Liver (tissue), 9 donors: Measurements from ENCODE around the gene ACIN1. TPM values are rescaled to one million over a fixed set of nuclear protein-coding genes. Genes with fewer than 3 reads are reported as not detected.
A peak's percentile ranks its signal among the peaks of the same experiment; 100 is the strongest.

Experiments used
- DNase-seq: peaks from one replicate; pipeline ENCODE4 v3.0.0-alpha.2; 2017; ENCODE audit warnings: low spot score
- H3K27ac ChIP-seq, 2 donors: one replicate each; pipeline ENCODE4 v1.7.0; 2013; ENCODE audit warnings: inconsistent platforms in 2 of 2, low read length in 2 of 2, control low read depth in 1 of 2, low read depth in 1 of 2, mild to moderate bottlenecking in 1 of 2
- H3K27me3 ChIP-seq, 4 donors: one replicate each; pipeline versions ENCODE4 v1.6.1 to v1.7.0; 2013; ENCODE audit warnings: low read length in 3 of 4, inconsistent platforms in 1 of 4, mild to moderate bottlenecking in 1 of 4, moderate library complexity in 1 of 4; ENCODE audit not compliant: control insufficient read depth in 4 of 4, insufficient read depth in 4 of 4
- H3K36me3 ChIP-seq, 4 donors: one replicate each; pipeline versions ENCODE4 v1.6.1 to v1.7.0; 2013; ENCODE audit warnings: low read length in 3 of 4, mild to moderate bottlenecking in 3 of 4, low read depth in 1 of 4, moderate library complexity in 1 of 4; ENCODE audit not compliant: control insufficient read depth in 4 of 4, insufficient read depth in 3 of 4
- H3K4me1 ChIP-seq, 4 donors: one replicate each; pipeline versions ENCODE4 v1.6.1 to v1.7.0; 2013; ENCODE audit warnings: low read length in 3 of 4, mild to moderate bottlenecking in 3 of 4, moderate library complexity in 1 of 4; ENCODE audit not compliant: control insufficient read depth in 4 of 4, insufficient read depth in 4 of 4
- H3K4me3 ChIP-seq, 3 donors: one replicate each; pipeline versions ENCODE4 v1.6.1 to v1.7.0; 2013; ENCODE audit warnings: low read length in 3 of 3, control low read depth in 1 of 3, low read depth in 1 of 3, mild to moderate bottlenecking in 1 of 3
- H3K9ac ChIP-seq, 2 donors: one replicate each; pipeline ENCODE4 v1.7.0; 2013; ENCODE audit warnings: low read length in 2 of 2, mild to moderate bottlenecking in 2 of 2, moderate library complexity in 2 of 2, control low read depth in 1 of 2, low read depth in 1 of 2
- H3K9me3 ChIP-seq, 4 donors: one replicate each; pipeline versions ENCODE4 v1.6.1 to v1.7.0; 2013; ENCODE audit warnings: low read length in 3 of 4; ENCODE audit not compliant: control insufficient read depth in 4 of 4
- ATF3 ChIP-seq: IDR thresholded peaks from 2 replicates; pipeline ENCODE4 v1.6.1; 2016; ENCODE audit warnings: antibody characterized with exemption
- CTCF ChIP-seq: fragments of 150-350 bp; IDR thresholded peaks from 2 replicates; pipeline ENCODE4 v1.5.1; 2017; ENCODE audit warnings: improper control_type of control experiment, low read depth, low read length; ENCODE audit not compliant: missing input control
- EGR1 ChIP-seq, 2 donors: IDR thresholded peaks; 2 replicates each; pipeline ENCODE4 v1.6.1; 2016 to 2018; ENCODE audit warnings: antibody characterized with exemption in 2 of 2, low read depth in 2 of 2
- FOXA1 ChIP-seq: IDR thresholded peaks from 2 replicates; pipeline ENCODE4 v1.6.1; 2016; ENCODE audit warnings: antibody characterized with exemption
- FOXA2 ChIP-seq: IDR thresholded peaks from 2 replicates; pipeline ENCODE4 v1.6.1; 2016; ENCODE audit warnings: antibody characterized with exemption
- GABPA ChIP-seq, 2 donors: IDR thresholded peaks in 1 of 2; conservative IDR thresholded peaks in 1 of 2; 2 replicates each; pipeline ENCODE4 v1.6.1; 2016; ENCODE audit warnings: antibody characterized with exemption in 2 of 2, mild to moderate bottlenecking in 1 of 2, moderate library complexity in 1 of 2
- HNF4A ChIP-seq, 2 donors: conservative IDR thresholded peaks; 2 replicates each; pipeline ENCODE4 v1.6.1; 2016; ENCODE audit warnings: antibody characterized with exemption in 2 of 2, mild to moderate bottlenecking in 2 of 2
- HNF4G ChIP-seq: IDR thresholded peaks from 2 replicates; pipeline ENCODE4 v1.6.1; 2016; ENCODE audit warnings: antibody characterized with exemption
- JUND ChIP-seq, 2 donors: IDR thresholded peaks; 2 replicates each; pipeline ENCODE4 v1.6.1; 2016; ENCODE audit warnings: antibody characterized with exemption in 2 of 2
- MAX ChIP-seq: IDR thresholded peaks from 2 replicates; pipeline ENCODE4 v1.6.1; 2016; ENCODE audit warnings: antibody characterized with exemption
- NR2F2 ChIP-seq: IDR thresholded peaks from 2 replicates; pipeline ENCODE4 v1.6.1; 2016; ENCODE audit warnings: antibody characterized with exemption
- RAD21 ChIP-seq, 2 donors: IDR thresholded peaks; 2 replicates each; pipeline ENCODE4 v1.6.1; 2016; ENCODE audit warnings: antibody characterized with exemption in 2 of 2, mild to moderate bottlenecking in 2 of 2
- REST ChIP-seq: IDR thresholded peaks from 2 replicates; pipeline ENCODE4 v1.6.1; 2016; ENCODE audit warnings: antibody characterized with exemption, mild to moderate bottlenecking
- RXRA ChIP-seq, 2 donors: IDR thresholded peaks; 2 replicates each; pipeline ENCODE4 v1.6.1; 2017 to 2018; ENCODE audit warnings: antibody characterized with exemption in 2 of 2, mild to moderate bottlenecking in 1 of 2
- SP1 ChIP-seq: IDR thresholded peaks from 2 replicates; pipeline ENCODE4 v1.6.1; 2018; ENCODE audit warnings: antibody characterized with exemption, mild to moderate bottlenecking
- TAF1 ChIP-seq: conservative IDR thresholded peaks from 2 replicates; pipeline ENCODE4 v1.6.1; 2016; ENCODE audit warnings: antibody characterized with exemption, mild to moderate bottlenecking
- YY1 ChIP-seq: IDR thresholded peaks from 2 replicates; pipeline ENCODE4 v1.6.1; 2016; ENCODE audit warnings: antibody characterized with exemption, mild to moderate bottlenecking
- ZBTB33 ChIP-seq: IDR thresholded peaks from 2 replicates; pipeline ENCODE4 v1.6.1; 2016; ENCODE audit warnings: antibody characterized with exemption
- WGBS: extraction: QIAGEN DNeasy Blood & Tissue Kit; methylation state at CpG from one replicate; pipeline ENCODE4 v1.1.7; 2013; 5-methylcytosine and 5-hydroxymethylcytosine counted together
- polyA plus RNA-seq, 2 donors: library from polyadenylated mRNA; stranded (reverse) in 1 of 2; unstranded in 1 of 2; fragments of 200-250 nt in 1 of 2; fragments of >200 nt in 1 of 2; fragmentation: Nextera tagmentation in 1 of 2; extraction: Ambion mirVana in 1 of 2; gene quantifications; one replicate each; pipeline versions ENCODE4 v1.2.1 to v1.2.3, GENCODE V29; 2013 to 2015
- total RNA-seq, 2 donors: library from RNA; depleted of rRNA; stranded (reverse); fragments of >200 nt; gene quantifications; one replicate each; pipeline ENCODE4 v1.2.3, GENCODE V29; 2014
- donor health status: healthy.
- donor health status: healthy.
- donor health status: healthy.
- donor health status: healthy.
- donor health status: healthy.

ACIN1 gene
- total and polyA plus RNA-seq, 4 donors = 8.1 to 50.6 (median 37.1) TPM

- no peak for DNase-seq
- WGBS = 26% methylated on average over 2 of the region's 2 CpGs
- no peak overlapping the region for H3K9ac ChIP-seq
- no peaks in the 10 kb centered on the region for H3K9me3 ChIP-seq
- TF ChIP-seq YY1 = peak; percentile 20
- peak; percentile 48 for TF ChIP-seq NR2F2
- peak in 1 of 2 donors; percentile 72 for TF ChIP-seq RXRA (IDR thresholded peaks at IDR 0.05)
- TF ChIP-seq MAX = no peak
- TF ChIP-seq CTCF = no peak
- TF ChIP-seq ZBTB33 = no peak
- peak in 1 of 2 donors; percentile 60 for TF ChIP-seq HNF4A (conservative IDR thresholded peaks at IDR 0.05)
- TF ChIP-seq EGR1 (IDR thresholded peaks at IDR 0.05; ENCODE audit: low read depth in 2 of 2) = no peak
- no peak for TF ChIP-seq ATF3
- no peak for TF ChIP-seq HNF4G
- no peak for TF ChIP-seq FOXA2
- TF ChIP-seq TAF1 = no peak
- TF ChIP-seq RAD21 (IDR thresholded peaks at IDR 0.05) = no peak
- no peak for TF ChIP-seq FOXA1
- no peak for TF ChIP-seq SP1
- peak in 1 of 2 donors; percentile 60 for TF ChIP-seq JUND (IDR thresholded peaks at IDR 0.05)
- no peak for TF ChIP-seq REST
- TF ChIP-seq GABPA (IDR thresholded peaks at IDR 0.05 in 1 of 2, conservative IDR thresholded peaks at IDR 0.05 in 1 of 2) = no peak
- no peaks in the 10 kb centered on the region for H3K27me3 ChIP-seq
- H3K27ac ChIP-seq = peak overlapping the region in 1 of 2 donors; percentile 26
- no peaks in the 10 kb centered on the region for H3K4me1 ChIP-seq
- peaks cover 8 to 78% (median 65%) of the 10 kb centered on the region in 4 donors for H3K36me3 ChIP-seq
- no peak overlapping the region for H3K4me3 ChIP-seq
Observed at GRCh38 chr14:23078692-23079116, 16.2 kb downstream of the ACIN1 start.
